ENCODE results near the gene RNF157. TPM values are rescaled to one million over a fixed set of nuclear protein-coding genes. Genes with fewer than 3 reads are reported as not detected.
A peak's percentile ranks its signal among the peaks of the same experiment; 100 is the strongest.
"Not testable (repeated sequence)": the region's sequence is repeated elsewhere in the genome, so short reads cannot be mapped to it uniquely, and the experiment has no call there.

Gene RNF157
- total RNA-seq, 3 donors from 2014 or later, result 3.1 to 7.8 (median 4.3) TPM

DNA sequence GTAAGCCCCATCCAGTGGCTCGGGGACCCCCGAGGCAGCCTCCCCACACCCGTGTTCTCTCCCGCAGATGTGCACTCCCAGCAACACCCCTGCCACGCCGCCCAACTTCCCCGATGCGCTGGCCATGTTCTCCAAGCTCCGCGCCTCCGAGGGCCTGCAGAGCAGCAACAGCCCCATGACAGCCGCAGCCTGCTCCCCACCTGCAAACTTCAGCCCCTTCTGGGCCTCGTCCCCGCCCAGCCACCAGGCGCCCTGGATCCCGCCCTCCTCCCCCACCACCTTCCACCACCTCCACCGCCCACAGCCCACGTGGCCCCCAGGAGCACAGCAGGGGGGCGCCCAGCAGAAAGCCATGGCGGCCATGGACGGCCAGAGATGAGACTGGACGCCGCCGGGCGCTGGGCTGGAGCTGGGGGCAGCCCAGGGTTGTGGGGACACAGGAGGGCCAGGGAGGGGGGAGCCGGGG is 29.9 kb upstream of the RNF157 start:
- DNase-seq (ENCODE audit: low spot score in 2 of 2), result no peak
- intact Hi-C loops (cut with DNase I; ENCODE audit: low total_unique reads), result no loop called here
- H3K36me3 ChIP-seq, result no peaks in the 10 kb centered on the region
- TF ChIP-seq POLR2A (IDR thresholded peaks at IDR 0.05), result no peak
- TF ChIP-seq, protein P1, sequence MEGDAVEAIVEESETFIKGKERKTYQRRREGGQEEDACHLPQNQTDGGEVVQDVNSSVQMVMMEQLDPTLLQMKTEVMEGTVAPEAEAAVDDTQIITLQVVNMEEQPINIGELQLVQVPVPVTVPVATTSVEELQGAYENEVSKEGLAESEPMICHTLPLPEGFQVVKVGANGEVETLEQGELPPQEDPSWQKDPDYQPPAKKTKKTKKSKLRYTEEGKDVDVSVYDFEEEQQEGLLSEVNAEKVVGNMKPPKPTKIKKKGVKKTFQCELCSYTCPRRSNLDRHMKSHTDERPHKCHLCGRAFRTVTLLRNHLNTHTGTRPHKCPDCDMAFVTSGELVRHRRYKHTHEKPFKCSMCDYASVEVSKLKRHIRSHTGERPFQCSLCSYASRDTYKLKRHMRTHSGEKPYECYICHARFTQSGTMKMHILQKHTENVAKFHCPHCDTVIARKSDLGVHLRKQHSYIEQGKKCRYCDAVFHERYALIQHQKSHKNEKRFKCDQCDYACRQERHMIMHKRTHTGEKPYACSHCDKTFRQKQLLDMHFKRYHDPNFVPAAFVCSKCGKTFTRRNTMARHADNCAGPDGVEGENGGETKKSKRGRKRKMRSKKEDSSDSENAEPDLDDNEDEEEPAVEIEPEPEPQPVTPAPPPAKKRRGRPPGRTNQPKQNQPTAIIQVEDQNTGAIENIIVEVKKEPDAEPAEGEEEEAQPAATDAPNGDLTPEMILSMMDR (IDR thresholded peaks at IDR 0.05), result no peak
- TF ChIP-seq POLR2AphosphoS5 (IDR thresholded peaks at IDR 0.05), result no peak
- peaks cover 44 to 50% of the 10 kb centered on the region in 2 donors for H3K4me1 ChIP-seq
- peak overlapping the region in 1 of 2 donors; percentile 97 for H3K27ac ChIP-seq
- H3K4me3 ChIP-seq, result no peak overlapping the region
- H3K27me3 ChIP-seq, result no peaks in the 10 kb centered on the region
- H3K9me3 ChIP-seq, result no peaks in the 10 kb centered on the region

DNA sequence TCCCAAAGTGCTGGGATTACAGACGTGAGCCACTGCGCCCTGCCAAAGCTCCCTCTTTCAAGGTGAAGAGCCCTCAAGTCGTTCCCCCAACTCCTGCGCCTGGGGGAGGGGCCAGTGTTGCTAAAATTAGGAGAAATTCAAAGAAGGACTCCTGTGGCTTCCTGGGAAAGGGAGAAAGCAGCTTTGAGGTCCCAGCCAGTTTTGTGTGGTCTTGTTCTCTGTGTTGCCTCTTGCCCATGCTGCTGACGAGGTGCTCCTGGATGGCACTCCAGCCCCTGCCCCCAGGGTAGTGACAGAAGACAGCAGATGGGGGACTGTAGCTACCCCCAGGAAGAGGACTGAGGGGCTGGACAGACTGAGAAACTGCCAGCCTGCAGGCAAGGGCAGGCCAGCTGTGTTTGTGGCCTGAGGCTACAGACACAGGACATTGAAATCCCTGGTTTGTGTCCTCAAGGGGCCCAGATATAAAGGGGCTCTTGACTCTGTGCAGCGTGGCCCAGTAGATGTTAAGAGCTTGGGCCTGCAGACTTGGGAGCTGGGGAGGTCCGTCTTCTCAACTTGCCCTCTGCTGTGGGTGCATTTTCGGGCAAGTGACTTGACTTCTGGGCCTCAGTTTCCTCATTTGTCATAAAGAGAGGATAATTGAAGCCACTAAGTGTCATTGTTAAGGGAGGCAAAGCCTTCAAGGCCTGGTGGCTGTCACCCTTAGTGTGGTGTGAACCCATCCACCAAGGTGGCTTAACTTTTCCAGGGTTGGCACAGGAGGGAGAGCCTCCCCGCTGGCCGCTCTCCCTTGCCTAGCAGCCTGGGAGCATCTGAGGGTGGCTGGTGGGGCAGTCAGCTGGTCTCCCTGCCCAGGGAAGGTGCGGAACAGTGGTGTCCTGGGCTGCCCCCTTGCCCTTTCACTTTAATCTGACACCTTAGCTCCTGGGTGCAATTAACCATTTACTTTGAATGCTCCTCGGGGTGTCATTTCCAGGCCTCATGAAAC is 29.0 kb upstream of the RNF157 start:
- Histone ChIP-seq H3K4me1 (peaks cover 47 to 50% of the 10 kb centered on the region in 2 donors), H3K27ac (peak overlapping the region; percentile 84 to 97), H3K36me3 (no peaks in the 10 kb centered on the region), H3K27me3 (no peaks in the 10 kb centered on the region), H3K9me3 (no peaks in the 10 kb centered on the region), H3K4me3 (no peak overlapping the region)
- intact Hi-C loops (cut with DNase I; ENCODE audit: low total_unique reads), result no loop called here
- TF ChIP-seq, protein P1 (IDR thresholded peaks at IDR 0.05), result no peak
- TF ChIP-seq POLR2A (IDR thresholded peaks at IDR 0.05), result no peak
- TF ChIP-seq POLR2AphosphoS5 (IDR thresholded peaks at IDR 0.05), result no peak
- DNase-seq (ENCODE audit: low spot score in 2 of 2), result no peak

DNA sequence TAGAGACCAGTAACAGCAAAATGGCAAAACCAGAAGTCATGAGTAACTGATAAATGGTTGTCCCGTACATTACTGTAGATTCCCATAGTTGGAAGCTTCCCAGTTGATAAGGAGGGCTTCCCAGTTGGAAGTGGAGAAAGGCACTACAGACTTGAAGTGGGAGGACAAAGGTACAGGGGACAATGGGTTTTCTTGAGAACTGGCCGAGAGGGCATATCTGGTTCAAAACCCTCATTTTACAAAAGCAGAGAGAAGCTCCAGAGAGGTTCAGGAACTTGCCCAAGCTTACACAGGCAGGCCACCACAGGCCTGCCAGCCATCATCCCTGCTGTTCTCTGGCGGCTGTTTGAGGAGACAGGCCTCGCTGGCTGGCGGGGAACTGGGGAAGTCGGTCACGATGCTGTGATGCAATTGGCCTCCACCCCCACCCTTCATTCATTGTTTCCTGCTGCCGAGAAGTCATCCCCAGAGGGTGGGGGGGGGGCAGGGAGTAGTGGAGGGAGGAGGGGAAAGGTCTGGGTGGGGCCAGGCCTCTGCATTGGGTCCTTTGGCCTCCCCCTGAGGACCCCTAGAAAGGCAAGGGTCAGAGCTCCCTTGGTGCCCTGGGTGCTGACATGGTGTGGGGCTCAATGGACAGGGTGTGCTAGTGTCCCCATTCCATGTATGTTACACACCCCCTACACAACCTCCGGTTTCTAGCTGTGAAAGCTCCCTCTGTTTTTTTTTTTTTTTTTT is 27.9 kb upstream of the RNF157 start:
- Histone ChIP-seq H3K27ac (peak overlapping the region; percentile 84 to 97), H3K27me3 (no peaks in the 10 kb centered on the region), H3K4me3 (peak overlapping the region in 2 of 3 donors; percentile 1 to 52), H3K9me3 (no peaks in the 10 kb centered on the region), H3K36me3 (no peaks in the 10 kb centered on the region), H3K4me1 (peaks cover 41 to 47% of the 10 kb centered on the region in 2 donors)
- TF ChIP-seq, protein P1 (IDR thresholded peaks at IDR 0.05), result no peak
- TF ChIP-seq POLR2A (IDR thresholded peaks at IDR 0.05) (peak; percentile 14), POLR2AphosphoS5 (IDR thresholded peaks at IDR 0.05) (peak; percentile 44 to 89 (median 77))
- peak in 1 of 2 donors; percentile 84 for DNase-seq (ENCODE audit: low spot score in 2 of 2)
- intact Hi-C loops (cut with DNase I; ENCODE audit: low total_unique reads), result no loop called here

DNA sequence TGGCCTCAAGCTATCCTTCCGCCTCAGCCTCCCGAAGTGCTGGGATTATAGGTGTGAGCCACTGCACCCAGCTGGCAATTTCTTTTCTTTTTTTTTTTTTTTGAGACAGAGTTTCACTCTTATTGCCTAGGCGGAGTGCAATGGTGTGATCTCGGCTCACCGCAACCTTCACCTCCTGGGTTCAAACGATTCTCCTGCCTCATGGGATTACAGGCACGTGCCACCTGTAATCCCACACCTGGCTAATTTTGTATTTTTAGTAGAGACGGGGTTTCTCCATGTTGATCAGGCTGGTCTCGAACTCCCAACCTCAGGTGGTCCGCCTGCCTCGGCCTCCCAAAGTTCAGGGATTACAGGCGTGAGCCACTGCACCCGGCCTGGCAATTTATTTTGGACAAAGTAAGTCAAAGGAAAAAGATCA is 27.3 kb upstream of the RNF157 start:
- DNase-seq (ENCODE audit: low spot score in 2 of 2); H3K36me3 ChIP-seq; intact Hi-C loops (cut with DNase I; ENCODE audit: low total_unique reads); H3K27me3 ChIP-seq; H3K9me3 ChIP-seq: not testable (repeated sequence)
- H3K4me3 ChIP-seq, result peak overlapping the region in 1 of 3 donors; percentile 52
- H3K4me1 ChIP-seq, result peaks cover 36 to 42% of the 10 kb centered on the region in 2 donors
- peak overlapping the region; percentile 84 to 97 for H3K27ac ChIP-seq

DNA sequence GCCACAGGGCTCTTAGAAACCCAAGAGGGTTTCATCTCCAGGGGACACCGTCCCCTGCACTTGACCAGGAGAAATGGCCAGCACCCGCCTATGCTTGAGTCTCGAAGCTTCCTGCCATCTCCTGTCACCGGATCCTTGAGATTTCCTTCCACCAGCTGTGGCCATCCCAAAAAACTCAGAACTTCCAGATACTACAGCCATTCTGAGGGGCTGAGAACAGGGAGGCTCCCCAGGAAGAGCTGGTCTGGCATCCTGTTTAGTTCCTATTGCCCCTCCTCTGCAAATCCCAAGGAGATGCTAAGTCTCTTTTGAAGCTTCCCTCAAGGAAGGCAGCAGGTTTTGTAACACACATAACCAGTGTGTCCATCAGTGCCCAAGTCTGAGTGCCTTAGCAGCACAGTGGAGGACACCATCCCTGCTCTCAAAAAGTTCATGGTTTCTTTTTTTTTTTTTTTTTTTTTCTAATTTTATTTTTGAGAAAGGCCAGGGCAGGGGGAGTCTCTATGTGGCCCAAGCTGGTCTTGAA is 26.8 kb upstream of the RNF157 start:
- intact Hi-C loops (cut with DNase I; ENCODE audit: low total_unique reads), result no loop called here
- Histone ChIP-seq H3K27ac (peak overlapping the region; percentile 97 to 99), H3K9me3 (no peaks in the 10 kb centered on the region), H3K4me1 (peaks cover 31 to 38% of the 10 kb centered on the region in 2 donors), H3K36me3 (no peaks in the 10 kb centered on the region), H3K27me3 (no peaks in the 10 kb centered on the region), H3K4me3 (peak overlapping the region; percentile 95 to 97 (median 97))
- DNase-seq (ENCODE audit: low spot score in 2 of 2), result no peak
- TF ChIP-seq, protein P1 (IDR thresholded peaks at IDR 0.05), result no peak
- TF ChIP-seq POLR2A (IDR thresholded peaks at IDR 0.05) (no peak), POLR2AphosphoS5 (IDR thresholded peaks at IDR 0.05) (no peak)
